Right lobe of liver (tissue), 4 donors: ENCODE measurements around the gene EGFL8.

Experiments used
- CTCF ChIP-seq, 4 donors: fragments of 200-600 bp in 3 of 4; fragments of 450-650 bp in 1 of 4; IDR thresholded peaks; one replicate each; pipeline versions ENCODE4 v1.5.1 to v1.8.0; 2016 to 2022; ENCODE audit warnings: antibody characterized with exemption in 4 of 4, mild to moderate bottlenecking in 2 of 4
- POLR2A ChIP-seq: fragments of 450-650 bp; IDR thresholded peaks from one replicate; pipeline ENCODE4 v1.6.1; 2017; ENCODE audit warnings: antibody characterized with exemption, mild to moderate bottlenecking
- donor health status: DM: no; HTN: no; CAD: no.
- donor health status: DM: no; HTN: no; CAD: no.
- donor health status: DM: no; HTN: yes; CAD: no.

- no peak for TF ChIP-seq CTCF (IDR thresholded peaks at IDR 0.05)
- no peak for TF ChIP-seq POLR2A
Observed at GRCh38 chr6:32215617-32216016, 51.2 kb downstream of the EGFL8 start.
